T-helper 1 cell treated with Interleukin-12 subunit alpha and Interleukin-12 subunit beta and Interleukin-4 antibody, amounts not matched to agents 30 ng/mL and 1 ng/mL, for 36 hours (primary cell): ENCODE data around the gene OTOR. TPM values are rescaled to one million over a fixed set of nuclear protein-coding genes. Genes with fewer than 3 reads are reported as not detected.

Experiments used
- intact Hi-C: fragments of 100-400 bp; cut with micrococcal nuclease; formaldehyde crosslinking; loops from one replicate; pipeline ENCODE4 v1.15.1; 2024
- total RNA-seq: library from RNA; stranded (reverse); gene quantifications from 2 replicates; pipeline ENCODE4 v1.2.3, GENCODE V29; 2022

The OTOR gene
- total RNA-seq, 1 donor from 2014 or later = not detected

GRCh38 chr20:16747291-16747811 is 807 bp upstream of the OTOR start:
- intact Hi-C loops = no loop called here

GRCh38 chr20:16749573-16749972 is 1.4 kb downstream of the OTOR start:
- intact Hi-C loops = no loop called here

- intact Hi-C loops = no loop called here
Measured at GRCh38 chr20:16752082-16752481, 3.9 kb downstream of the OTOR start.

GRCh38 chr20:16752901-16753300 is 4.7 kb downstream of the OTOR start:
- intact Hi-C loops = no loop called here

GRCh38 chr20:16758454-16759180 is 10.5 kb downstream of the OTOR start:
- intact Hi-C loops = no loop called here

GRCh38 chr20:16759181-16759563 is 11.0 kb downstream of the OTOR start:
- intact Hi-C loops = no loop called here

- intact Hi-C loops = loop anchor here (1.0 to 2.0 kb wide), 3 partner anchors 28 to 242 kb away; no protein-coding TSS in a partner anchor
Measured at GRCh38 chr20:16760431-16761304, 12.5 kb downstream of the OTOR start.

- intact Hi-C loops = loop anchor here (1.0 to 2.0 kb wide), 3 partner anchors 29 to 243 kb away; no protein-coding TSS in a partner anchor
Measured at GRCh38 chr20:16761305-16761829, 13.2 kb downstream of the OTOR start.

- intact Hi-C loops = no loop called here
Measured at GRCh38 chr20:16764560-16764959, 16.4 kb downstream of the OTOR start.

GRCh38 chr20:16771213-16771612 is 23.1 kb downstream of the OTOR start:
- intact Hi-C loops = no loop called here

- intact Hi-C loops = no loop called here
Measured at GRCh38 chr20:16775961-16776360, 27.8 kb downstream of the OTOR start.

- intact Hi-C loops = no loop called here
Measured at GRCh38 chr20:16777126-16777525, 29.0 kb downstream of the OTOR start.

GRCh38 chr20:16778159-16778558 is 30.0 kb downstream of the OTOR start:
- intact Hi-C loops = no loop called here

GRCh38 chr20:16781496-16781895 is 33.3 kb downstream of the OTOR start:
- intact Hi-C loops = no loop called here

- intact Hi-C loops = no loop called here
Measured at GRCh38 chr20:16785226-16785625, 37.1 kb downstream of the OTOR start.

Other genes starting within 250 kb of the OTOR start
- 8.3 and 9.6 TPM in 2 replicates for gene KIF16B, start 174.9 kb upstream of the OTOR start, total RNA-seq
- 95.4 and 96.5 TPM in 2 replicates for gene SNRPB2, start 18.3 kb upstream of the OTOR start, total RNA-seq